NB4 (cell line): ENCODE data around the gene ARHGAP24.

ENCODE experiments used
- POLR2A ChIP-seq: IDR thresholded peaks from 2 replicates; pipeline ENCODE4 v1.6.1; 2011; ENCODE audit warnings: mild to moderate bottlenecking; ENCODE audit not compliant: insufficient read length; ENCODE audit errors: extremely low read depth
- TF ChIP-seq, protein P1 (sequence below): IDR thresholded peaks from one replicate; pipeline ENCODE4 v1.5.1; 2012; ENCODE audit warnings: low read depth, low read length

GRCh38 chr4:85474356-85474755 lies 594 bp upstream of the ARHGAP24 start:
- TF ChIP-seq POLR2A = no peak
- TF ChIP-seq, protein P1, sequence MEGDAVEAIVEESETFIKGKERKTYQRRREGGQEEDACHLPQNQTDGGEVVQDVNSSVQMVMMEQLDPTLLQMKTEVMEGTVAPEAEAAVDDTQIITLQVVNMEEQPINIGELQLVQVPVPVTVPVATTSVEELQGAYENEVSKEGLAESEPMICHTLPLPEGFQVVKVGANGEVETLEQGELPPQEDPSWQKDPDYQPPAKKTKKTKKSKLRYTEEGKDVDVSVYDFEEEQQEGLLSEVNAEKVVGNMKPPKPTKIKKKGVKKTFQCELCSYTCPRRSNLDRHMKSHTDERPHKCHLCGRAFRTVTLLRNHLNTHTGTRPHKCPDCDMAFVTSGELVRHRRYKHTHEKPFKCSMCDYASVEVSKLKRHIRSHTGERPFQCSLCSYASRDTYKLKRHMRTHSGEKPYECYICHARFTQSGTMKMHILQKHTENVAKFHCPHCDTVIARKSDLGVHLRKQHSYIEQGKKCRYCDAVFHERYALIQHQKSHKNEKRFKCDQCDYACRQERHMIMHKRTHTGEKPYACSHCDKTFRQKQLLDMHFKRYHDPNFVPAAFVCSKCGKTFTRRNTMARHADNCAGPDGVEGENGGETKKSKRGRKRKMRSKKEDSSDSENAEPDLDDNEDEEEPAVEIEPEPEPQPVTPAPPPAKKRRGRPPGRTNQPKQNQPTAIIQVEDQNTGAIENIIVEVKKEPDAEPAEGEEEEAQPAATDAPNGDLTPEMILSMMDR = no peak
